Measurements from ENCODE around the gene PRLR.

Gene PRLR

GRCh38 chr5:35239911-35240610 lies 9.8 kb upstream of the PRLR start:
- H4K20me1 ChIP-seq: no peaks in the 10 kb centered on the region
- H3K9ac ChIP-seq: no peak overlapping the region
- no peaks in the 10 kb centered on the region for H3K4me1 ChIP-seq
- no peaks in the 10 kb centered on the region for H3K36me3 ChIP-seq
- no peaks in the 10 kb centered on the region for H3K9me3 ChIP-seq (replicated peaks in 1 of 11)
- no peaks in the 10 kb centered on the region for H3K27me3 ChIP-seq
- TF ChIP-seq Cebpa-rat (IDR thresholded peaks at IDR 0.05): no peak
- H3K27ac ChIP-seq: no peak overlapping the region
- no peak overlapping the region for H3K4me3 ChIP-seq
- H3K4me2 ChIP-seq: no peak overlapping the region

- Histone ChIP-seq H3K27me3 (no peaks in the 10 kb centered on the region), H3K4me1 (no peaks in the 10 kb centered on the region), H3K4me3 (no peak overlapping the region), H3K4me2 (no peak overlapping the region), H3K9ac (no peak overlapping the region), H3K36me3 (no peaks in the 10 kb centered on the region), H3K9me3 (replicated peaks in 1 of 11) (no peaks in the 10 kb centered on the region), H4K20me1 (no peaks in the 10 kb centered on the region), H3K27ac (no peak overlapping the region)
- TF ChIP-seq Cebpa-rat (IDR thresholded peaks at IDR 0.05): no peak
Measured at GRCh38 chr5:35239476-35239875, 9.2 kb upstream of the PRLR start.

GRCh38 chr5:35237580-35238376 lies 7.5 kb upstream of the PRLR start:
- Histone ChIP-seq H3K4me2 (no peak overlapping the region), H3K27ac (no peak overlapping the region), H3K4me1 (no peaks in the 10 kb centered on the region), H3K36me3 (no peaks in the 10 kb centered on the region), H3K4me3 (no peak overlapping the region), H4K20me1 (no peaks in the 10 kb centered on the region), H3K9me3 (replicated peaks in 1 of 11) (no peaks in the 10 kb centered on the region), H3K9ac (no peak overlapping the region), H3K27me3 (no peaks in the 10 kb centered on the region)
- no peak for TF ChIP-seq Cebpa-rat (IDR thresholded peaks at IDR 0.05)

- Histone ChIP-seq H3K27ac (no peak overlapping the region), H3K4me1 (no peaks in the 10 kb centered on the region), H3K4me2 (no peak overlapping the region), H3K36me3 (no peaks in the 10 kb centered on the region), H3K9me3 (replicated peaks in 1 of 11) (no peaks in the 10 kb centered on the region), H3K9ac (no peak overlapping the region), H3K4me3 (no peak overlapping the region), H3K27me3 (peaks cover 0 to 2% (median 0%) of the 10 kb centered on the region in 11 experiments; a peak in 2 of 22 replicates), H4K20me1 (no peaks in the 10 kb centered on the region)
- TF ChIP-seq Cebpa-rat (IDR thresholded peaks at IDR 0.05): no peak
Measured at GRCh38 chr5:35236770-35237169, 6.5 kb upstream of the PRLR start.

- H3K9me3 ChIP-seq (replicated peaks in 1 of 11): peaks cover 0 to 10% (median 5%) of the 10 kb centered on the region in 11 experiments; a peak in 10 of 22 replicates
- no peak overlapping the region for H3K4me2 ChIP-seq
- H3K9ac ChIP-seq: no peak overlapping the region
- no peaks in the 10 kb centered on the region for H3K36me3 ChIP-seq
- H3K4me1 ChIP-seq: 0 out of 20 replicates have a peak, but pooled peaks cover 0 to 4% (median 0%) of the 10 kb centered on the region in 10 experiments
- H4K20me1 ChIP-seq: 0 out of 22 replicates have a peak, but pooled peaks cover 0 to 8% (median 0%) of the 10 kb centered on the region in 11 experiments
- H3K4me3 ChIP-seq: no peak overlapping the region
- no peak overlapping the region for H3K27ac ChIP-seq
- H3K27me3 ChIP-seq: peaks cover 24 to 34% (median 29%) of the 10 kb centered on the region in 11 experiments
- no peak for TF ChIP-seq Cebpa-rat (IDR thresholded peaks at IDR 0.05)
Measured at GRCh38 chr5:35233601-35234000, 3.3 kb upstream of the PRLR start.

GRCh38 chr5:35233121-35233520 lies 2.8 kb upstream of the PRLR start:
- Histone ChIP-seq H4K20me1 (0 out of 22 replicates have a peak, but pooled peaks cover 0 to 8% (median 0%) of the 10 kb centered on the region in 11 experiments), H3K36me3 (no peaks in the 10 kb centered on the region), H3K4me3 (no peak overlapping the region), H3K27ac (no peak overlapping the region), H3K9me3 (replicated peaks in 1 of 11) (peaks cover 0 to 10% (median 5%) of the 10 kb centered on the region in 11 experiments; a peak in 10 of 22 replicates), H3K27me3 (peaks cover 29 to 39% (median 34%) of the 10 kb centered on the region in 11 experiments), H3K4me2 (no peak overlapping the region), H3K9ac (no peak overlapping the region), H3K4me1 (0 out of 20 replicates have a peak, but pooled peaks cover 0 to 4% (median 0%) of the 10 kb centered on the region in 10 experiments)
- no peak for TF ChIP-seq Cebpa-rat (IDR thresholded peaks at IDR 0.05)

- Histone ChIP-seq H3K9ac (no peak overlapping the region), H3K27me3 (peaks cover 29 to 44% (median 36%) of the 10 kb centered on the region in 11 experiments), H3K27ac (no peak overlapping the region), H3K9me3 (replicated peaks in 1 of 11) (peaks cover 0 to 10% (median 5%) of the 10 kb centered on the region in 11 experiments; a peak in 10 of 22 replicates), H3K4me3 (no peak overlapping the region), H3K36me3 (no peaks in the 10 kb centered on the region), H4K20me1 (0 out of 22 replicates have a peak, but pooled peaks cover 0 to 8% (median 0%) of the 10 kb centered on the region in 11 experiments), H3K4me1 (0 out of 20 replicates have a peak, but pooled peaks cover 0 to 4% (median 0%) of the 10 kb centered on the region in 10 experiments), H3K4me2 (no peak overlapping the region)
- no peak for TF ChIP-seq Cebpa-rat (IDR thresholded peaks at IDR 0.05)
Measured at GRCh38 chr5:35232124-35232523, 1.8 kb upstream of the PRLR start.

- Histone ChIP-seq H3K4me2 (peak overlapping the region in 1 of 11 experiments; percentile 6; a peak in 1 of 22 replicates), H3K4me3 (peak overlapping the region in 1 of 10 experiments; percentile 14; a peak in 1 of 20 replicates), H3K9ac (no peak overlapping the region), H3K36me3 (no peaks in the 10 kb centered on the region), H3K9me3 (replicated peaks in 1 of 11) (peaks cover 0 to 10% (median 5%) of the 10 kb centered on the region in 11 experiments; a peak in 10 of 22 replicates), H3K4me1 (0 out of 20 replicates have a peak, but pooled peaks cover 0 to 4% (median 0%) of the 10 kb centered on the region in 10 experiments), H3K27me3 (peaks cover 29 to 44% (median 36%) of the 10 kb centered on the region in 11 experiments), H4K20me1 (0 out of 22 replicates have a peak, but pooled peaks cover 0 to 8% (median 0%) of the 10 kb centered on the region in 11 experiments), H3K27ac (no peak overlapping the region)
- TF ChIP-seq Cebpa-rat (IDR thresholded peaks at IDR 0.05): no peak
Measured at GRCh38 chr5:35229076-35230037, 930 bp downstream of the PRLR start.

All from BLaER1 treated with 17β-estradiol and CSF1 and Interleukin-3, amounts not matched to agents 10 nM and 100 nM (cell line).